HG02588 (cell line): ENCODE results near the gene CHD5.

Experiments used
- ATAC-seq: cut with Tn5 transposase; IDR thresholded peaks from one replicate; pipeline ENCODE4 v1.9.1; 2021; ENCODE audit warnings: mild to moderate bottlenecking, moderate library complexity; ENCODE audit not compliant: unreplicated experiment

CHD5 gene

GRCh38 chr1:6202256-6202655, 22.1 kb upstream of the CHD5 start:
- ATAC-seq, result no peak

GRCh38 chr1:6200188-6200809, 20.2 kb upstream of the CHD5 start:
- ATAC-seq, result no peak

GRCh38 chr1:6199298-6200187, 19.4 kb upstream of the CHD5 start, which contains the start of gene RPL22:
RPL22 (minus strand) TSS chr1:6199595; CDS start chr1:6199573, 22 bp downstream.
- peak; percentile 94 for ATAC-seq

- ATAC-seq, result no peak
These were observed 18.7 kb upstream of the CHD5 start for GRCh38 chr1:6198646-6199297.

GRCh38 chr1:6197746-6198427, 17.8 kb upstream of the CHD5 start:
- ATAC-seq, result no peak

GRCh38 chr1:6191968-6192367, 11.8 kb upstream of the CHD5 start:
- no peak for ATAC-seq

- no peak for ATAC-seq
These were observed 8.3 kb upstream of the CHD5 start for GRCh38 chr1:6188466-6188865.

GRCh38 chr1:6185635-6186382, 5.7 kb upstream of the CHD5 start:
- ATAC-seq, result no peak

- no peak for ATAC-seq
These were observed 5.0 kb upstream of the CHD5 start for GRCh38 chr1:6185151-6185550.

GRCh38 chr1:6184083-6184783, 4.1 kb upstream of the CHD5 start:
- no peak for ATAC-seq

GRCh38 chr1:6183520-6183989, 3.4 kb upstream of the CHD5 start:
- ATAC-seq, result no peak

GRCh38 chr1:6181347-6181770, 1.2 kb upstream of the CHD5 start:
- no peak for ATAC-seq

- no peak for ATAC-seq
These were observed 688 bp upstream of the CHD5 start for GRCh38 chr1:6180707-6181311.

GRCh38 chr1:6179564-6180175, 451 bp downstream of the CHD5 start:
- ATAC-seq, result no peak

GRCh38 chr1:6178751-6179563, 1.2 kb downstream of the CHD5 start:
- no peak for ATAC-seq

- ATAC-seq, result no peak
These were observed 2.3 kb downstream of the CHD5 start for GRCh38 chr1:6177681-6178380.

GRCh38 chr1:6176779-6177178, 3.3 kb downstream of the CHD5 start:
- ATAC-seq, result no peak
